Large intestine (tissue), 3 donors: ENCODE data around the gene SCLY. TPM values are rescaled to one million over a fixed set of nuclear protein-coding genes. Genes with fewer than 3 reads are reported as not detected.

Experiments used
- DNase-seq, 2 donors: peaks; one replicate each; pipeline versions ENCODE4 v3.0.0 to v3.0.0-alpha.2; 2013
- H3K27ac ChIP-seq: one replicate; pipeline ENCODE4 v1.5.1; 2013; ENCODE audit warnings: low read length
- H3K27me3 ChIP-seq: 2 replicates; pipeline ENCODE4 v1.6.1; 2013; ENCODE audit warnings: low read length; ENCODE audit not compliant: control insufficient read depth, insufficient read depth
- H3K36me3 ChIP-seq: 2 replicates; pipeline ENCODE4 v1.6.1; 2013; ENCODE audit warnings: low read length; ENCODE audit not compliant: control insufficient read depth, insufficient read depth
- H3K4me1 ChIP-seq: one replicate; pipeline ENCODE4 v1.6.1; 2013; ENCODE audit warnings: low read length; ENCODE audit not compliant: control insufficient read depth, insufficient read depth
- H3K4me3 ChIP-seq: one replicate; pipeline ENCODE4 v1.5.1; 2013; ENCODE audit warnings: low read length
- H3K9me3 ChIP-seq: one replicate; pipeline ENCODE4 v1.6.1; 2013; ENCODE audit warnings: mild to moderate bottlenecking, low read depth, low read length, moderate library complexity; ENCODE audit not compliant: control insufficient read depth
- WGBS: methylation state at CpG from one replicate; pipeline ENCODE4 v1.1.5; 2013; ENCODE audit warnings: low lambda C conversion rate; ENCODE audit not compliant: insufficient coverage; 5-methylcytosine and 5-hydroxymethylcytosine counted together
- polyA plus RNA-seq: library from polyadenylated mRNA; unstranded; fragments of 120-200 nt; gene quantifications from one replicate; pipeline ENCODE4 v1.2.1, GENCODE V29; 2013

SCLY gene
- polyA plus RNA-seq, 1 donor: 21.5 TPM

DNA sequence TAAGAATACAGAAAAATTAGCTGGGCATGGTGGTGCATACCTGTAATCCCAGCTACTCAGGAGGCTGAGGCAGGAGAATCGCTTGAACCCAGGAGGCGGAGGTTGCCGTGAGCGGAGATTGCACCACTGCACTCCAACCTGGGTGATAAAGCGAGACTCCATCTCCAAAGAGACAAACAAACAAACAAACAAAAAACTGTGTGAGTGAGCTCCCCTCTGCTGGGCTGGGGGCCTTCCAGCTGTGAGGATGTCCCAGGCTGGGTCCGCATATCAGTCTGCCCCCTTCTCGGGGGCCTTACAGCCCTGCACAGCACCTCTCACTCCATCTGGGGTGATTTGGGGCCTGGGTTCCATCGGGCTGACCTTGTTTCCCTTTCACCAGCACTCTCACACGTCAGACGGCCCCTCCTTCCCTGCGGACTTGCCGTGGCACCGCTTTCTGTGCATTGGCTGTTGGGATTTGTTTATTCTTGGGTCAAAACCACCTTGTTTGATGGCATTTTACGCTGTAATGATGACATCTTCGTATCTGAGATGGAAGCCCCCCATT is 74.9 kb downstream of the SCLY start:
- no peaks in the 10 kb centered on the region for H3K9me3 ChIP-seq
- no CpG with 5 or more reads among the region's 15 CpGs for WGBS
- H3K27ac ChIP-seq: no peak overlapping the region
- no peaks in the 10 kb centered on the region for H3K27me3 ChIP-seq
- H3K4me1 ChIP-seq: no peaks in the 10 kb centered on the region
- DNase-seq: no peak
- H3K4me3 ChIP-seq: no peak overlapping the region
- H3K36me3 ChIP-seq: no peaks in the 10 kb centered on the region

DNA sequence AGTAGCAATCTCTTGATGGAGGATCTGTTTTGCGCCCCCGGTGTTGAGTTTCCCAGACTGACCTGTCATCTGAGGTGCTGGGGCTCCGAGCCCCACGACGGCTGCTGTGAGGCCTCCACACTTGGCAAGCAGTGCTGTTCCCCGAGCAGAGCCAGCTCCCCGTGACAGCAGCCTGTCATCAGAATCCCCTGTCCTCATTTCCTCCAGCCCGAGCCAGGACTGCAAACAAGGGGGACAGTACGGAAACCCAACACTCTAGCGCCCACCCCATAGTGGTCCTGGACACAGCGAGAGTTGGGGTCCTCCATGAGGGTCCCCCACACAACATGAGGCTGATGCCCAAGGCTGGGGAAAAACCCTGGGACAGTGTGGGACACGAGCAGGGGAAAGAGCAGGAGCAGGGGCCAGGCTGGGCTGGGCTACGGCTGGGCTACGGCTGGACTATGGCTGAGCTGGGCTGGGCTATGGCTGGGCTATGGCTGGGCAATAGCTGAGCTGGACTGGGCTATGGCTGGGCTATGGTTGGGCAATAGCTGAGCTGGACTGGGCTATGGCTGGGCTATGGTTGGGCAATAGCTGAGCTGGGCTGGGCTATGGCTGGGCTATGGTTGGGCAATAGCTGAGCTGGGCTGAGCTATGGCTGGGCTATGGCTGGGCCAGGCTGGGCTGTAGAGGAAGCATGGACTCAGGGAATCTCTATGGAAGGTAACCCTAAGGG is 76.2 kb downstream of the SCLY start:
- no peak for DNase-seq
- H3K9me3 ChIP-seq: no peaks in the 10 kb centered on the region
- 83% methylated on average over 2 of the region's 14 CpGs for WGBS
- no peaks in the 10 kb centered on the region for H3K36me3 ChIP-seq
- H3K27ac ChIP-seq: no peak overlapping the region
- no peaks in the 10 kb centered on the region for H3K27me3 ChIP-seq
- H3K4me3 ChIP-seq: no peak overlapping the region
- H3K4me1 ChIP-seq: peaks cover 6% of the 10 kb centered on the region

DNA sequence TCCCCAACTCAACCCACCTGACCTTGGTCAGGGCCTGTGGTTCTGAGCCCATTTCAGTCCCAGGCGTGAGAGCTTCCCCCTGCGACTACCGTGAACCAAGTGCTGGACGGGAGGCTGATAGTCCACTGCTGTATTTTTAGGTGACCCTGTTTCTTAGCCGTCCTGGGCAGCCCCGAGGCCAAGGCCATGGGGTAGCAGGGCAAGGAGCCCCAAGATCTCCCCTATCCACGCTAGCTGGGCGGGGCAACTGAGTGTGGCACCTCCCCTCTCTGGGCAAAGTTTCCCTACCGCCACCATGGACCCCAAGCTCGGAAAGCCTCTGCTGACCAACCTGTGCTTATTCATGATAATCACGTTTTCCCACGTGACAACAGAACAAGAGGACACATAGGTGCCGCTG is 77.1 kb downstream of the SCLY start:
- Histone ChIP-seq H3K27me3 (no peaks in the 10 kb centered on the region), H3K27ac (no peak overlapping the region), H3K36me3 (no peaks in the 10 kb centered on the region), H3K4me1 (peaks cover 9% of the 10 kb centered on the region), H3K9me3 (no peaks in the 10 kb centered on the region), H3K4me3 (no peak overlapping the region)
- no peak for DNase-seq
- WGBS: no CpG with 5 or more reads among the region's 13 CpGs

DNA sequence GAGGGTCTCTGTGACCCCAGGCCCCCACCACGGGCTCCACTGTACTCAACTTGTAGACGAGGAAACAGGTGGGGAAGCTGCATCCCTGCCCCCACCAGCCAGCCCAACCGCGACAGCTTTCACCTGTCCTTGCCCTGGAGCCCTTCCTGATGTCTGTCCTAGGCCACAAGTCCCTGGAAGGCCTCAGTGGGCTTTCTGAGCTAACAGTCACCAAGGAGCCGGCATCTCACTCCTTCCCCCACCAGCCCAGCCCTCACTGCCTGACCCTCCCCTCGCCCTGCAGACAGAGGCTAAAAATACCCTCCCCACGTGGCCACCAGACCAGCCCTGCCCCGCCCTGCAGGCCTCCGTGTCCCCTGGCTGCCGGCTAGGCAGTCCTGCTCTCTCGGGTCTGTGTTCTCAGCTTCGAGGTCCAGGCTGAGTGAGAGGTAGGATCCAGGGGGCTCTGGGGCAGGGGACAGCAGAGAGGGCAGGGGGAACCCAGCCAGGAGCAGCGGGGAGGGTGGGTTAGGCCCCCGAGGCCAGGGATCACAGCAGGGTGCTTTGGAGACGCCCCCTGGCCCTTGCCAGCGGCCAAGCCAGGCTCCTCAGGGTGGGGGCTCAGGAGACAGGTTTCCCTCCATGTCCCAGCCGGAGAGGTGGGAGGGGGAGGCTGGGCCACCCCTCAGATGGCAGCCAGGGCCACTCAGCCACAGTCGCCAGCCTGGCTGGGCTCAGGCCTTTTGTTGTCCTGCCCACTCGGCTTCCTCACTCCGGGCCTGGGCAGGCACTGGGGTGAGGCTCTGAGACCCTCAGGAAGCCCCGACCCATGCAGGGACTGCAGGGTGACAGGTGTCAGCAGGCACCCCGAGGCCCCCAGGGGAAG is 77.8 kb downstream of the SCLY start, which contains the start of gene KLHL30:
Gene KLHL30, plus strand, starts transcription at position 338 of the 865 bp plus-strand sequence. CDS start 2,087 bp downstream, outside the sequence.
- H3K9me3 ChIP-seq: no peaks in the 10 kb centered on the region
- H3K27ac ChIP-seq: no peak within 1 kb of the TSS
- no peak for DNase-seq
- peaks cover 9% of the 10 kb centered on the region for H3K4me1 ChIP-seq
- H3K36me3 ChIP-seq: no peaks in the 10 kb centered on the region
- no CpG with 5 or more reads among the region's 22 CpGs for WGBS
- H3K27me3 ChIP-seq: no peaks in the 10 kb centered on the region
- no peak within 1 kb of the TSS for H3K4me3 ChIP-seq

GRCh38 chr2:238139196-238140039 is 78.6 kb downstream of the SCLY start:
- Histone ChIP-seq H3K9me3 (no peaks in the 10 kb centered on the region), H3K27me3 (no peaks in the 10 kb centered on the region), H3K36me3 (no peaks in the 10 kb centered on the region), H3K27ac (no peak overlapping the region), H3K4me1 (peaks cover 9% of the 10 kb centered on the region), H3K4me3 (no peak overlapping the region)
- no peak for DNase-seq
- no CpG with 5 or more reads among the region's 56 CpGs for WGBS

DNA sequence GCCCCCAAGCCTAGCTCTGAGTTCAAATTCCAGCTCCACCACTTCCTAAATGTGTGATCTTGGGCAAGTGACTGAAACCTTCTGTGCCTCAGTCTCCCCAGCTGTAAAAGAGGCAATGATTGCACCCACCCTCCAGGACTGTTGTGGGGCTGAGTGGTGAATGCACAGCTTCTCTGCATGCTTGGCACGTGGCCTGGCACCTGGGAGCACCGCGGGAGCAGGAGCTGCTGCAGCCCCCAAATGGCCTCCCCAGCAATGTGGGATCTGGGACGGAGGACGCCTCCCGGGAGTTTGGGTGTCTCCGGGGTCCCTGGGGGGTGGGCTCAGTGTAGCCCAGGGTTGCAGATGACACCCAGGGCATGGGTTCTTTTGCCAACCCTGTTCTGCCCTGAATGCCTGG is 79.2 kb downstream of the SCLY start:
- no CpG with 5 or more reads among the region's 7 CpGs for WGBS
- no peak overlapping the region for H3K4me3 ChIP-seq
- no peaks in the 10 kb centered on the region for H3K36me3 ChIP-seq
- no peaks in the 10 kb centered on the region for H3K27me3 ChIP-seq
- peaks cover 9% of the 10 kb centered on the region for H3K4me1 ChIP-seq
- DNase-seq: no peak
- H3K9me3 ChIP-seq: no peaks in the 10 kb centered on the region
- H3K27ac ChIP-seq: no peak overlapping the region

- H3K4me3 ChIP-seq: no peak overlapping the region
- no peak for DNase-seq
- H3K27me3 ChIP-seq: no peaks in the 10 kb centered on the region
- no peaks in the 10 kb centered on the region for H3K9me3 ChIP-seq
- H3K27ac ChIP-seq: no peak overlapping the region
- no CpG with 5 or more reads among the region's 60 CpGs for WGBS
- no peaks in the 10 kb centered on the region for H3K36me3 ChIP-seq
- peaks cover 9% of the 10 kb centered on the region for H3K4me1 ChIP-seq
Measured at GRCh38 chr2:238140721-238141540, 80.1 kb downstream of the SCLY start.

- WGBS: no CpG with 5 or more reads among the region's 10 CpGs
- H3K27me3 ChIP-seq: no peaks in the 10 kb centered on the region
- no peaks in the 10 kb centered on the region for H3K36me3 ChIP-seq
- peaks cover 9% of the 10 kb centered on the region for H3K4me1 ChIP-seq
- no peak overlapping the region for H3K4me3 ChIP-seq
- H3K9me3 ChIP-seq: no peaks in the 10 kb centered on the region
- peak; percentile 82 to 88 for DNase-seq
- H3K27ac ChIP-seq: no peak overlapping the region
Measured at GRCh38 chr2:238141541-238142318, 80.9 kb downstream of the SCLY start.
